HepG2 (cell line): ENCODE measurements around the gene PXDC1. TPM values are rescaled to one million over a fixed set of nuclear protein-coding genes. Genes with fewer than 3 reads are reported as not detected.

ENCODE experiments used
- CBX2 ChIP-seq, 2 experiments: fragments of 200-600 bp in 1 of 2; sonication (generic); formaldehyde crosslinking in 1 of 2; IDR thresholded peaks; 2 replicates each; pipeline versions ENCODE4 v1.7.0 to v1.8.1; 2018 to 2022; ENCODE audit warnings: low read depth in 2 of 2, low read length in 1 of 2, mild to moderate bottlenecking in 1 of 2, missing genetic modification reagents in 1 of 2
- FOSL2 ChIP-seq: sonication (generic); formaldehyde crosslinking; IDR thresholded peaks from 2 replicates; pipeline ENCODE4 v1.4.0; 2020; ENCODE audit warnings: missing genetic modification reagents
- GTF3A ChIP-seq: sonication (generic); formaldehyde crosslinking; conservative IDR thresholded peaks from 2 replicates; pipeline ENCODE4 v1.4.0; 2020; ENCODE audit warnings: mild to moderate bottlenecking, missing genetic modification reagents
- IKZF1 ChIP-seq: fragments of 450-650 bp; IDR thresholded peaks from 2 replicates; pipeline ENCODE4 v1.7.1; 2016
- KAT7 ChIP-seq: IDR thresholded peaks from 2 replicates; pipeline ENCODE4 v1.6.1; 2018; ENCODE audit warnings: borderline replicate concordance, missing compliant biosample characterization
- KDM3A ChIP-seq: IDR thresholded peaks from 2 replicates; pipeline ENCODE4 v1.6.1; 2018; ENCODE audit warnings: low read depth, missing compliant biosample characterization
- MLLT10 ChIP-seq: sonication (generic); formaldehyde crosslinking; IDR thresholded peaks from 2 replicates; pipeline ENCODE4 v1.4.0; 2020; ENCODE audit warnings: missing genetic modification reagents
- MYNN ChIP-seq: sonication (generic); formaldehyde crosslinking; IDR thresholded peaks from 2 replicates; pipeline ENCODE4 v1.4.0; 2020; ENCODE audit warnings: mild to moderate bottlenecking, low read depth, missing genetic modification reagents
- RBM39 ChIP-seq: fragments of 200-400 bp; formaldehyde crosslinking; IDR thresholded peaks from one replicate; pipeline ENCODE4 v1.6.1; 2018; ENCODE audit warnings: antibody characterized with exemption, mild to moderate bottlenecking, low read depth, low read length; ENCODE audit not compliant: poor library complexity, severe bottlenecking
- YEATS4 ChIP-seq: sonication (generic); formaldehyde crosslinking; IDR thresholded peaks from 2 replicates; pipeline ENCODE4 v1.4.0; 2020; ENCODE audit warnings: missing genetic modification reagents, borderline replicate concordance
- YY1 ChIP-seq: IDR thresholded peaks from 2 replicates; pipeline ENCODE4 v1.6.1; 2011; ENCODE audit warnings: low read length, low read depth, moderate library complexity, mild to moderate bottlenecking; ENCODE audit not compliant: insufficient read depth, insufficient replicate concordance
- ZNF333 ChIP-seq: sonication (generic); formaldehyde crosslinking; IDR thresholded peaks from 2 replicates; pipeline ENCODE4 v1.4.0; 2020; ENCODE audit warnings: mild to moderate bottlenecking, missing genetic modification reagents, borderline replicate concordance
- ZNF382 ChIP-seq: sonication (generic); formaldehyde crosslinking; IDR thresholded peaks from 2 replicates; pipeline ENCODE4 v1.5.0; 2020; ENCODE audit warnings: missing genetic modification reagents, mild to moderate bottlenecking, borderline replicate concordance
- ZNF775 ChIP-seq: sonication (generic); formaldehyde crosslinking; IDR thresholded peaks from 2 replicates; pipeline ENCODE4 v1.4.0; 2020; ENCODE audit warnings: missing genetic modification reagents, mild to moderate bottlenecking, moderate library complexity, borderline replicate concordance
- ZNF776 ChIP-seq: sonication (generic); formaldehyde crosslinking; IDR thresholded peaks from 2 replicates; pipeline ENCODE4 v1.4.0; 2020; ENCODE audit warnings: mild to moderate bottlenecking, missing genetic modification reagents
- ZNF790 ChIP-seq: sonication (generic); formaldehyde crosslinking; IDR thresholded peaks from 2 replicates; pipeline ENCODE4 v1.8.0; 2022; ENCODE audit warnings: missing genetic modification reagents, mild to moderate bottlenecking, borderline replicate concordance
- ZNF879 ChIP-seq: sonication (generic); formaldehyde crosslinking; IDR thresholded peaks from 2 replicates; pipeline ENCODE4 v1.8.1; 2023; ENCODE audit warnings: missing genetic modification reagents
- polyA plus RNA-seq, 8 experiments: library from polyadenylated mRNA; depleted of rRNA in 3 of 8; stranded (reverse) in 7 of 8; unstranded in 1 of 8; fragments of >200 nt; fragmentation: Illumina TruSeq in 4 of 8; extraction: Trizol in 4 of 8; gene quantifications; 2 replicates each; pipeline versions ENCODE4 v1.2.1 to v1.2.3, GENCODE V29; 2011 to 2016; ENCODE audit warnings: low read depth in 4 of 8, missing spikeins in 1 of 8, mixed read lengths in 1 of 8; ENCODE audit not compliant: insufficient read depth in 1 of 8
- total RNA-seq, 5 experiments: library from RNA; depleted of rRNA; stranded (reverse); fragments of >200 nt; fragmentation: Illumina TruSeq; extraction: Trizol; gene quantifications; 2 replicates each; pipeline ENCODE4 v1.2.3, GENCODE V29; 2016; ENCODE audit warnings: low read depth in 1 of 5
- TF ChIP-seq, protein P1 (sequence below): IDR thresholded peaks from 2 replicates; pipeline ENCODE4 v1.6.1; 2016; ENCODE audit warnings: low read depth, borderline replicate concordance
- TF ChIP-seq, protein P2 (sequence below): sonication (generic); formaldehyde crosslinking; IDR thresholded peaks from 2 replicates; pipeline ENCODE4 v1.8.0; 2022; ENCODE audit warnings: mild to moderate bottlenecking, missing genetic modification reagents, moderate library complexity
- TF ChIP-seq, protein P3 (sequence below): sonication (generic); formaldehyde crosslinking; IDR thresholded peaks from 2 replicates; pipeline ENCODE4 v1.5.0; 2020; ENCODE audit warnings: missing genetic modification reagents
- TF ChIP-seq, protein P4 (sequence below): IDR thresholded peaks from 2 replicates; pipeline ENCODE4 v1.6.1; 2016; ENCODE audit warnings: low read depth, control low read depth
- TF ChIP-seq, protein P5 (sequence below): sonication (generic); formaldehyde crosslinking; IDR thresholded peaks from 2 replicates; pipeline ENCODE4 v1.5.0; 2020; ENCODE audit warnings: missing genetic modification reagents

The PXDC1 gene
- total and polyA plus RNA-seq, 2 of the 13 experiments (the other 11 are each of a cell fraction or from before 2014, with no cell fraction given): 32.4 to 34.7 TPM

DNA sequence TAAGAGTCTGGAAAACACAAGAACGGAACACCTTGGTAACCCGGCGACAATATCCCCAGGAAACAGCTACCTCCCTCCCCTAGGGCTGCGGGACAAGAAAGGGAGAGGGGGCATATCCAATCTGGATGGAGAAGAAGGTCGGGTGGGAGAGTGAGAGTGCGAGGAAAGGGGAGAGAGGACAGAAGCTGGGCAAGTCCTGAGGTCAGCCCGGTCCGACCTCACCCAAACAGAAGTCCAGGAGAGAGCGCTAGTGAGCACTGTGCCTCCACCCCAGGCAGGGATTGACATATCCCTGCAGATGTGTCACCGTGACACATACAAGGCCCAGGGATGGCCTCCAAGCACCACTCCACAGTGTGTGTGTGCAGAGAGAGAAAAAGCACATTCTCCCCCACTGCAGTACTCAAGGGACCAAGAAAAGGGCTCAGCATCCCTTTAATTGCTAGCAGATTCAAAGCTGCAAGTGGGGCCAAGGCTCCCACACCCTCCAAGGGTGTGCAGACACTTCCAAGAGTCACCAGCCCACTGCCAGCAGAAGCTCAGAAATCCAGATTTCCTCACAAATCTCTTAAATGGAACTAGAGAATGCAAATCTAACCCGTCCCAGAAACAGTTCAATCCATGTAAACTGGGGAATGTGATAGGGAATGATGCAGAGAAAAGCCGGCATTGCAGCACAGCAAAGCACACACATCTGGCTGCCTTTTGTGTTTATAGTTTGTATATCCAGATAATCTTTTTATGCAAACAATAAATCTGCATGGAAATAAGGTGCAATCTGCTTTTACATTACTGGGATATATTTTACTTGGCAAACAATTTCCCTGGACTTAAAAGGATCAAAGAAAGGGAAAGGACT is 3.1 kb downstream of the PXDC1 start (continued):
- TF ChIP-seq, protein P1, sequence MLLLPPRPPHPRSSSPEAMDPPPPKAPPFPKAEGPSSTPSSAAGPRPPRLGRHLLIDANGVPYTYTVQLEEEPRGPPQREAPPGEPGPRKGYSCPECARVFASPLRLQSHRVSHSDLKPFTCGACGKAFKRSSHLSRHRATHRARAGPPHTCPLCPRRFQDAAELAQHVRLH (CRISPR knock-in tag): peak; percentile 67; the same call in 1 of the 2 replicates
- no peak for TF ChIP-seq CBX2 (IDR thresholded peaks at IDR 0.05; ENCODE audit: low read depth, low read length)
- no peak for TF ChIP-seq CBX2 (CRISPR knock-in tag; IDR thresholded peaks at IDR 0.05; ENCODE audit: low read depth)
- TF ChIP-seq MLLT10 (CRISPR knock-in tag): no peak
- no peak for TF ChIP-seq ZNF775 (CRISPR knock-in tag)
- no peak for TF ChIP-seq YEATS4 (CRISPR knock-in tag)
- no peak for TF ChIP-seq GTF3A (CRISPR knock-in tag)
- TF ChIP-seq, protein P2, sequence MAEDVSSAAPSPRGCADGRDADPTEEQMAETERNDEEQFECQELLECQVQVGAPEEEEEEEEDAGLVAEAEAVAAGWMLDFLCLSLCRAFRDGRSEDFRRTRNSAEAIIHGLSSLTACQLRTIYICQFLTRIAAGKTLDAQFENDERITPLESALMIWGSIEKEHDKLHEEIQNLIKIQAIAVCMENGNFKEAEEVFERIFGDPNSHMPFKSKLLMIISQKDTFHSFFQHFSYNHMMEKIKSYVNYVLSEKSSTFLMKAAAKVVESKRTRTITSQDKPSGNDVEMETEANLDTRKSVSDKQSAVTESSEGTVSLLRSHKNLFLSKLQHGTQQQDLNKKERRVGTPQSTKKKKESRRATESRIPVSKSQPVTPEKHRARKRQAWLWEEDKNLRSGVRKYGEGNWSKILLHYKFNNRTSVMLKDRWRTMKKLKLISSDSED: no peak
- no peak for TF ChIP-seq ZNF879 (CRISPR knock-in tag)
- TF ChIP-seq MYNN (CRISPR knock-in tag): no peak
- TF ChIP-seq, protein P3, sequence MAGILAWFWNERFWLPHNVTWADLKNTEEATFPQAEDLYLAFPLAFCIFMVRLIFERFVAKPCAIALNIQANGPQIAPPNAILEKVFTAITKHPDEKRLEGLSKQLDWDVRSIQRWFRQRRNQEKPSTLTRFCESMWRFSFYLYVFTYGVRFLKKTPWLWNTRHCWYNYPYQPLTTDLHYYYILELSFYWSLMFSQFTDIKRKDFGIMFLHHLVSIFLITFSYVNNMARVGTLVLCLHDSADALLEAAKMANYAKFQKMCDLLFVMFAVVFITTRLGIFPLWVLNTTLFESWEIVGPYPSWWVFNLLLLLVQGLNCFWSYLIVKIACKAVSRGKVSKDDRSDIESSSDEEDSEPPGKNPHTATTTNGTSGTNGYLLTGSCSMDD (CRISPR knock-in tag): no peak
- no peak for TF ChIP-seq ZNF382
- TF ChIP-seq, protein P4, sequence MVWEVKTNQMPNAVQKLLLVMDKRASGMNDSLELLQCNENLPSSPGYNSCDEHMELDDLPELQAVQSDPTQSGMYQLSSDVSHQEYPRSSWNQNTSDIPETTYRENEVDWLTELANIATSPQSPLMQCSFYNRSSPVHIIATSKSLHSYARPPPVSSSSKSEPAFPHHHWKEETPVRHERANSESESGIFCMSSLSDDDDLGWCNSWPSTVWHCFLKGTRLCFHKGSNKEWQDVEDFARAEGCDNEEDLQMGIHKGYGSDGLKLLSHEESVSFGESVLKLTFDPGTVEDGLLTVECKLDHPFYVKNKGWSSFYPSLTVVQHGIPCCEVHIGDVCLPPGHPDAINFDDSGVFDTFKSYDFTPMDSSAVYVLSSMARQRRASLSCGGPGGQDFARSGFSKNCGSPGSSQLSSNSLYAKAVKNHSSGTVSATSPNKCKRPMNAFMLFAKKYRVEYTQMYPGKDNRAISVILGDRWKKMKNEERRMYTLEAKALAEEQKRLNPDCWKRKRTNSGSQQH (CRISPR knock-in tag): peak; percentile 78; the same call in 1 of the 2 replicates
- no peak for TF ChIP-seq ZNF333 (CRISPR knock-in tag)
- peak; percentile 40 for TF ChIP-seq YY1
- no peak for TF ChIP-seq ZNF790 (CRISPR knock-in tag)
- no peak for TF ChIP-seq IKZF1
- no peak for TF ChIP-seq ZNF776 (CRISPR knock-in tag)
- peak; percentile 88; the same call in 1 of the 2 replicates for TF ChIP-seq KDM3A (CRISPR knock-in tag)
- peak; percentile 79; the same call in 1 of the 2 replicates for TF ChIP-seq KAT7 (CRISPR knock-in tag)
- TF ChIP-seq, protein P5, sequence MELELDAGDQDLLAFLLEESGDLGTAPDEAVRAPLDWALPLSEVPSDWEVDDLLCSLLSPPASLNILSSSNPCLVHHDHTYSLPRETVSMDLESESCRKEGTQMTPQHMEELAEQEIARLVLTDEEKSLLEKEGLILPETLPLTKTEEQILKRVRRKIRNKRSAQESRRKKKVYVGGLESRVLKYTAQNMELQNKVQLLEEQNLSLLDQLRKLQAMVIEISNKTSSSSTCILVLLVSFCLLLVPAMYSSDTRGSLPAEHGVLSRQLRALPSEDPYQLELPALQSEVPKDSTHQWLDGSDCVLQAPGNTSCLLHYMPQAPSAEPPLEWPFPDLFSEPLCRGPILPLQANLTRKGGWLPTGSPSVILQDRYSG (CRISPR knock-in tag): no peak
- TF ChIP-seq FOSL2 (CRISPR knock-in tag): peak; percentile 83
- TF ChIP-seq RBM39: no peak
